AG09309 (cell line): ENCODE results near the gene MUC22.
A peak's percentile ranks its signal among the peaks of the same experiment; 100 is the strongest.

ENCODE experiments used
- DNase-seq: peaks from one replicate; pipeline ENCODE4 v3.0.0-alpha.2; 2010; ENCODE audit warnings: low read depth
- H3K4me3 ChIP-seq: 2 replicates; pipeline ENCODE4 v1.5.1; 2011; ENCODE audit warnings: mild to moderate bottlenecking, low read depth, low read length, moderate library complexity; ENCODE audit not compliant: control insufficient read depth
- TF ChIP-seq, protein P1 (sequence below): IDR thresholded peaks from 2 replicates; pipeline ENCODE4 v1.5.1; 2011; ENCODE audit warnings: mild to moderate bottlenecking, low read depth, low read length, inconsistent platforms; ENCODE audit not compliant: insufficient read depth, control insufficient read depth; ENCODE audit errors: missing control alignments

Gene MUC22

DNA sequence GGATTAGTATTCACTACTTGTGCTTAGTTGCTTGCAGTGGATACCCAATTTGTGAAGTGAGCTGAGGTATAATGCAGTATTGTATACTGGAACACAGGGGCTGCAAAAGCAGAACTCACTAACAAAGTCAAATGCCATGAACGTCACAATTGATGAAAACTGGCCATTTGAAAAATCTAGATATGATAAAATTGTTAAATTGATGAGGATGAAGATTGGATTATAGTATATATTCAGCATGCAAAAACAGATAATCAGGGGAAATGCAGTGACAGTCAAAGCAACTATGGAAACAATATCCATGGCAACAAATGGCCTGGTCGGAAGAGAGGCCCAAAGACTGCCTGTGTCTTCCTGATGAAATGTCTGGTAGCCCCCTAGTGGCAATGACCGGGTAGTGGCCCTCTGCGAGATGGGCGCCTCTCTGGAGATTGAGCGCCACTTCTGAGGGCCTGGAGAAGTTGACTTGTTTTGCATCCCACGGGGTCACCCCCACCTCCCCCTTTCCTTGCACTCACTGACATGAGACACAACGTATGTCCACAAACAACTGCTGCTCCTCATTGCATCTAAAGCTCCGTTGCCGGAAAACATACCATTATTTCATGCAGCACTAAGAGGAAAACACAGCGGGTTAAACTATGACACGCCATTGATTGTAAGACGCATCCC is 58.5 kb downstream of the MUC22 start:
- TF ChIP-seq, protein P1, sequence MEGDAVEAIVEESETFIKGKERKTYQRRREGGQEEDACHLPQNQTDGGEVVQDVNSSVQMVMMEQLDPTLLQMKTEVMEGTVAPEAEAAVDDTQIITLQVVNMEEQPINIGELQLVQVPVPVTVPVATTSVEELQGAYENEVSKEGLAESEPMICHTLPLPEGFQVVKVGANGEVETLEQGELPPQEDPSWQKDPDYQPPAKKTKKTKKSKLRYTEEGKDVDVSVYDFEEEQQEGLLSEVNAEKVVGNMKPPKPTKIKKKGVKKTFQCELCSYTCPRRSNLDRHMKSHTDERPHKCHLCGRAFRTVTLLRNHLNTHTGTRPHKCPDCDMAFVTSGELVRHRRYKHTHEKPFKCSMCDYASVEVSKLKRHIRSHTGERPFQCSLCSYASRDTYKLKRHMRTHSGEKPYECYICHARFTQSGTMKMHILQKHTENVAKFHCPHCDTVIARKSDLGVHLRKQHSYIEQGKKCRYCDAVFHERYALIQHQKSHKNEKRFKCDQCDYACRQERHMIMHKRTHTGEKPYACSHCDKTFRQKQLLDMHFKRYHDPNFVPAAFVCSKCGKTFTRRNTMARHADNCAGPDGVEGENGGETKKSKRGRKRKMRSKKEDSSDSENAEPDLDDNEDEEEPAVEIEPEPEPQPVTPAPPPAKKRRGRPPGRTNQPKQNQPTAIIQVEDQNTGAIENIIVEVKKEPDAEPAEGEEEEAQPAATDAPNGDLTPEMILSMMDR = peak; percentile 93
- H3K4me3 ChIP-seq = no peak overlapping the region
- no peak for DNase-seq

DNA sequence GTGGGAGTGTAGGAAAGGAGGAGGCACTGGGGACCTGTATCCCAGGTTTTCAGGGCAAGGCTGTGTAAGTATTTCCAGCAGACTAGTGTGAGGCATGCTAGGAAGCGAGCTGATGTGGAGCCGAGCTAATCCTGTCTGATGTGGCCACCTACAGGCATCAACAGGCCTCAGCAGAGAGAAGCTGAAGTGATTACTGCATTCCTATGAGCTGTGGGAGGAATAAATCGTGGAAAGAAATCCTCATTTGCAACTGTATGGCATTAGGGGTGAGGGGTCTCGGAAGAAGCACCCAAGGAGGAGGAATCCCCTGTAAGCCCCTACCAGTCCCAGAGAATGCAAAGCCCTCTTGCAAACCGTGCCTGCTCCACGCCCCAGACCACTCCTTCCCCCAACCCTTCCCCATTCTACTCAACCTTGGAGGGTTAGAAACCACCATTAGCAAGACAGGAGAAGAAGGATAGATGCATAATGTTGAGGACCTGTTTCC is 60.5 kb downstream of the MUC22 start:
- no peak overlapping the region for H3K4me3 ChIP-seq
- no peak for DNase-seq
- TF ChIP-seq, protein P1 = peak; percentile 82

DNA sequence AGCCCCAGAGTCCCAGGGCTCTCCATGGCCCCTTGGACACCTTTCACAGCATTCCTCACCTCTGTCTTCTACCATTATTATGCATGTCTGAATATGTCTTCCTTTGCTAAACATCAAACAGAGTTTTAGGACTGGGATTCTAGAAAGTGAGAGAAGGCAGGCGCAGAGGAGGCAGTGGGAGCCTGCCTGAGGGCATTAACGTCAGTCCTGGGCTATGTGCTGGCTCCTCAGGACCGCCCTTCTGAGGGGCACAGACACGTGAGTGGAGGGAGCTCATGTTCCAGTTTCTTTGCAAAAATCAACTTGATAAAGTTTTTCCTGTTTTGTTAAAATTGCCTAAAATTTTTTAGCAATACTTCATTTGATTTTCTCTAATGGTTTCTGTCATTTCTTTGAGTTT is 64.1 kb downstream of the MUC22 start:
- TF ChIP-seq, protein P1 = no peak
- no peak overlapping the region for H3K4me3 ChIP-seq
- no peak for DNase-seq

DNA sequence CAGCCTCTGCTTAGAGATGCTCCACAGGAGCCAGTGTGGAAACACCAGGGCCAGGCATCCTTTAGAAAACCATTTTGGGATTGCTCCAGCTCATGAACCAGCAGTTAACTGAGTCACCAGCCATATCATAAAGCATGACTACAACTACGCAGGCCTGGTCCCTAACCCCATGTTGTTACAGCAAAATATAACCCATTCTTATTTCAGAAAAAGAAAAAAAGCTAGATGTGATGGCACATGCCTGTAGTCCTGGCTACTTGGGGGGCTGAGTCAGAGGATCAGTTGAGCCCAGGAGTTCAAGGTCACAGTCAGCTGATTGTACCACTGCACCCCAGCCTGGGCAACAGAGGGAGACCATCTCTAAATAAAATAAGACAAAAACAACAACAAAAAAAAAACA is 65.3 kb downstream of the MUC22 start:
- TF ChIP-seq, protein P1 = no peak
- H3K4me3 ChIP-seq = no peak overlapping the region
- no peak for DNase-seq

DNA sequence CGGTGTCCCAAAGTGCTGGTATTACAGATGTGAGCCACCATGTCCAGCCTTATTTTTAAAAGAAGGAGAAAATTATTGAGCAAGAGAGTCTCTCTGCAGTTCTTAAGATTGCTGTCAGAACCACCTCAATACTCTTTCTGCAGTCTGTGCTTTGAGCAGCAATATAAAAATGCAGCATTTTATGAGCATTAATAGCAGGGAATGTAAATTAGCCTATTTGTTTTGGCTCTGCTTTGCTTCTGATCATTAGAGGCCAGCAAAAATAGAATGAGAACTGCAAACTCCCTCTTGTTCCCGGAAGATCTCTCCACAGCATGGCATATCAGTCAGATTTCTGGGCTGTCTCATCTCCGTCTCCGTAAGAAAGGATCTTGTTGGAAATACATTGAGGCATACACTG is 66.3 kb downstream of the MUC22 start:
- TF ChIP-seq, protein P1 = no peak
- DNase-seq = no peak

DNA sequence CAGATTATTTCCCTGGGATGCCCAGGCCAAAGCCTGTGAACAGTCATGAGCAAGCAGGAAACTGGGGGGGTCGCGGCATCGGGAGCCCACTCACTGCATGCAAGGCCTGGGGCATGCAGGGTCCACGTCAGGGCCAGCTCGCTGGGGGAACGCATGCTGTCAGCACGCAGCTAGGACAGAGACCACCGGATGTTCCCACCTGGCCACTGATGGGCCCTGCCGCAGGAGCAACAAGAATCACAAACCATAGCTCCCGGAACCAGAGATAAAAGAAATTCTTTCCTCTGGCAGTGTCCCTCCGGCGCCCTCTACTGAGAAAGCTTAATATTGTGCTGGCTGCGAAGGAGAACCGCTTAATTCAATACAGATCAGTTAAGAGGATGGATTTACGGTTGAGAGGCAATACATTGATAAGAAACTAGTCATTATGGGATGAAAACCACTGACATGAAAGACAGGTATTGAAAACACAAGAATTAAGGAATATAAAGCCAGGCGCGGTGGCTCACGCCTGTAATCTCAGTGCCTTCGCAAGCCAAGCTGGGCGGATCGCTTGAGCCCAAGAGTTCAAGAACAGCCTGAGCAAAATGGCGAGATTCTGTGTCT is 69.5 kb downstream of the MUC22 start:
- no peak overlapping the region for H3K4me3 ChIP-seq
- TF ChIP-seq, protein P1 = peak; percentile 84
- DNase-seq = no peak

More for the DNA sequence above, 66.3 kb downstream of the MUC22 start:
- no peak overlapping the region for H3K4me3 ChIP-seq
